GM18861 (cell line): Measurements from ENCODE around the gene OXCT1.
"Not testable (repeated sequence)": the region's sequence is repeated elsewhere in the genome, so short reads cannot be mapped to it uniquely, and the experiment has no call there.

Experiments used
- ATAC-seq: cut with Tn5 transposase; IDR thresholded peaks from one replicate; pipeline ENCODE4 v1.9.1; 2021; ENCODE audit not compliant: unreplicated experiment

OXCT1 gene

DNA sequence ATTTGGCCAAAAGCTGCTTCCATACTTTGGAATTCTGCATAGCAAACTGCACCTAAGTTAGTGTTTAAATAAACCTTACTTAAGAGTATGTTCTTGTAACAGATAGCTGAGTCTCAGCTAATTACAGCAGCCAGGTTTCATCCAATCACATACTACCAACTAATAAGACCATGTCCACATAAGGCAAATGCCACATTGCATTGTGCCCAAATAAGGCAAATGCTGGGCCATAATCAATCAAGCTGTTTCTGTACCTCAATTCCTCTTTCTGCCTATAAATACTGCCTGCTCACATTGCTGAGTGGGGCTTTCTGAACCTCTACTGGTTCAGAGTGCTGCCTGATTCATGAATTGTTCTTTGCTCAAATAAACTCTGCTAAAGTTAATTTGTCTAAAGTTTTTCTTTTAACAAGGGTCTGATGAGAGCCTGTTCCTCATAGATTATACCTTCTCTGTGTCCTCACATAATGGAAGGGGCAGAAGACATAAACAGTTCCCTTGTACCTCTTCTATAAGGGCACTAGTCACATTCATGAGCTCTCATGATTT, 4.4 kb upstream of the OXCT1 start:
- ATAC-seq: no peak

- no peak for ATAC-seq
These were observed 1.6 kb upstream of the OXCT1 start for GRCh38 chr5:41871852-41872251.

DNA sequence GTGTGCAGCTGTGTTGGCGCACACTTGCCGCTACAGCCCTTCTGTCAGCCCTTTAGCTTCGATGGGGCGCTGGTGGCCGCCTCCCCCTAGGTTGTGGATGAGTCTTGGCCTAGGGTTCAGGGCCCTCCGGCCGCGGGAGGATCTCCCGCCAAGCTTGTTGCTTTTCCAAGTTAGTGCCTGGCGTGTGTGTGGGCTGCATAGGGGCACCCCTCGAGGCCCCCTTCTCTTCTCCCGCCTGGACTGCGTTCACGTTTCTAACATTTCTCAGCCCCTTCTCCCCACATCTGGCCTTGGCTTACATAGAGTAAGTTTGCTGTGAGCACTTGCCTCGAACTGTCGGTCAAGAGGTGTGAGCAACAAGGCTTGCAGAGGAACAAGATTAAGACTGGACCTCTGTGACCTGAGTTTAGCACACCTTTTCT, 413 bp upstream of the OXCT1 start:
- ATAC-seq: no peak

GRCh38 chr5:41869151-41869723, 988 bp downstream of the OXCT1 start:
- ATAC-seq: no peak

DNA sequence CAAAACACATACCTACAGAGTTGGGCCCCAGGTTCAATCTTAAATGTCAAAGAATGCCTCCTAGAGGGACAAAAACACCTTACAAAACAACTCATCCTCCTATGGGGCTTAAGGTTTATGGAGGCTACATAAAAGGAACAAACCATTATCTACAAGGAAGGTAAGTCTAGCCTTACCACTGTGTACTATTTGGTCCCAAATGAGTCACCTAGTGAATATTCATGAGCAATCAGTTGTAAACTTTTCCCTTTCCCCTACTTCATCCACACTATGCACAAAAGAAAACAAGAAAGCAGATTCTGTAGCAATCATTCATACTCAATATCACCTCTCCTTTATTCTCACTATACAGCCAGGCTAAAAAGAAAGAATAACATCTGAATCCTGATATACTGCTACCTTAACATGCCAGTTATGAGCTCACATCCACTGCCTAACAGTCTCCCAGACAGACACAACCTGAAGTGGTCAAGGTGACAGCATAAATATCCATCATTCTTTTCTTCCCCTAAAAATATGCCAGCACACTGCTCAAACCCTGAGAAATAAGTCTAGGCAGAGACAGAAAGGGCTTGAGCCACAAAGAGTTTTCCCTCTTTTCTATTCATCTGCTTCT, 6.2 kb downstream of the OXCT1 start:
- peak; percentile 50 for ATAC-seq

DNA sequence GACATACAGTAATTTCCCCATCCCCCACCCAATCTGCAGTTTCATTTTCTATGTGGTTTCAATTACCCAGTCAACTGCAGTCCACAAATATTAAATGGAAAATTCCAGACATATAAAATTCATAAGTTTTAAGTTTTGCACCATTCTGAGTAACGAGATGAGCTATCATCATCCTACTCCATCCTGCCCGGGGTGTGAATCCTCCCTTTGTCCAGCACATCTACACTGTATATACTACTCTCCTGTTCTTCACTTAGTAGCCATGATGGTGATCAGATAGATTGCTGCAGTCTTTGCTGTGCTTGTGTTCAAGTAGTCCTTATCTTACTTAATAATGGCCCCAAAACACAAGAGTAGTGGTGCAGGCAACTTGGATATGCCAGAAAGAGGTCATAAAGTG, 11.3 kb downstream of the OXCT1 start:
- no peak for ATAC-seq

DNA sequence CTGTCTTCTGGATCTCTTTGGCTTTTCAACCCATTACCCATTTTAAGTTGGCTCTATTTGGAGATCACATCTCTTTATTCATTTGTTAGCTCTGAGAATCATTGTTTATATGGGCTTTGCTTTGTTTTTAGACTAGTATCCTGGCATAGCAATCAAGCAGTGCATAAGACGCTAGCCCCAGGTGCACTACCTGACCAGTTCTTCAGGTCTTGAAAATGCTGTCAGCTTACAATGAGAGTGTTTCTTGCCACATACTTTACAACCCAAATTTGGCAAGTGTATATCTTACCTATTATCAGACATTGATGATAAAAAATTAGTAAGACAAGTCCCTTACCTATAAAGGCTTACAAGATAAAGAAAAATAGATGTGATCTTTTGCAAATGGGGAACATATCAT, 12.2 kb downstream of the OXCT1 start:
- no peak for ATAC-seq

DNA sequence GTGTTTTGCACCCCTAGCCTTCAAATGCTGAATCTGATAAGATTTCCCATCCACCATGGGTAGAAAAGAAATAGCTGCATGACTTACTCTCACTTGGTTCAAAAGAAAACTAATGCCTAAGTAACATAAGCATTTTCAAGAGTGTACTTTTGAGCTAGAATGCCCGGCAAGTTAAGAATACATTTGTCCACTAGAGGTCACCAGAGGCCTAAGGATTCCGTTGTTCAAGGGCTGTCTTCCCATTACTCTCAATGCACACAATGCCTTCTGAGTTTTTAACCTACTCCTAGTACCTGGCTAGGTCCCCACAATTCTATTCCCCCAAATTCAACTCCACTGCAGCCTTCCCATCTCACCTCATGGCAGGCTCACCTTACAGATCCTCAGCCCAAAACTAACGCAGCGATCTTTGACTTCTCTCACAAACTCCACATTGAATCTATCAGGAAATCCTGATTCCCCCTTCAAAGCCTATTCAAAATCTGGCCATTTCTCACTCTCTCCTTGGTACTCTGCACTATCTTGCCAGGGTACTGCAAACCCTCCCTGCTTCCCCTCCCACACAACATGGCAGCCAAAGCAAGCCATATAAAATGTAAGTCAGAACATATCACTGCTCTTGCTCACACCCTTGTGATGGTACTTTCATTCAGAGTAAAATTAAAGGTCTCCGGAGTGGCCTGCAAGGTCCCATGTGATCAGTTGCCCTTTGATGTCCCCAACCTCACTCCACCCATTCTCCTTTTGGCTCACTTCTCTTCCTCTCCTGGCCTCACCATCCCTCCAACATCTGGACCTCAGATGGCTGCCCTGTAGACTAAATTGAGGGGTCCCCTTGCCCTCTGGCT, 13.4 kb downstream of the OXCT1 start:
- ATAC-seq: peak; percentile 89

- no peak for ATAC-seq
These were observed 17.9 kb downstream of the OXCT1 start for GRCh38 chr5:41852293-41852692.

DNA sequence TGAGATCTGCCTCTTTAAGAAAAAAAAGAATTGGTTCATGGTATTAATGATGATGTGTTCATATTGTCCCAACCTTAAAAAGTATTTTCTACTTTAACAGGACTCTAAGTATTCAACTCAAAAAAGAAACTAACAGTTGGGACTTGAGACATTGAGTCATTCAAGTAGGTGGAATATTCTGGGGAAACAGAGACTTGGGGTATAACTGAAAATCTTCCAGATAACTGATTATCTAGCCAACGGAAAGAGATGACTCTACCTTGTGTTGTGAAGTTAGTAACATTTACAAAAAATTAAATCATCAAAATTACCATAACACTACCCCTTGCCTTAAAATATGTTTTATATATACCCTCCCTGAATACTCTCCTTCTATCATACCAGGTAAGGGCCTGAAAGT, 19.1 kb downstream of the OXCT1 start:
- no peak for ATAC-seq

DNA sequence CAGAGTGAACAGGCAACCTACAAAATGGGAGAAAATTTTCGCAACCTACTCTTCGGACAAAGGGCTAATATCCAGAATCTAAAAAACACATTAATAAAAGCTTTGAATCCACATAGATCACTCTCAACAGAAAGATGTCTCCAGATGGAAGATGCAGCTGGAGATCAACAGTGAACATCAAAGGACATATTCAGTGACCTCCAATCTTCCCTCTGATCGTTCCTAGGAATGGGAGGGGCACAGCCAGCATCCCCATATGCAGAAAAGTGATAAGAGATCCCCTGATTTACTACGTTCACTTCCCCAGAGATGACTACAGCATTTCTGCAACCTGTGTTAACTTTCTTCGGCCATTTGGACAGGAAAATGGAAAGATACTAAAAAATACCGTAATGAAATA, 21.2 kb downstream of the OXCT1 start:
- no peak for ATAC-seq

DNA sequence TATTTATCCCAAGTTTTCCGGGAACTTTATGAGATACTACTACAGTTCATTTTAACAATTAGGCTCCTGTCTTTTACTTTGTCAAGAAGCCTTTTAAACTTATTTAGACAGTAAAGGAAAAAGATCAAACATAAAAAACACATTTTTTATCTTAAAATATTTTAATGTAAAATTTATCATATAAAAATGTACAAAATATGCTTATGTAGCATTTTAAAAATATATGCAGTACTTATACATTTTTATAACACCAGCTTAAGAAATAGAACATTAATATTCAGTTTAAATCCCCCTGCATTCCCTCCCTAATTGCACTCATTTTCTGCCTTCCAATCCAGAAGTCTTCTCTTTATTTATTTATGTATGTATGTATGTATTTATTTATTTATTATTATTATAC, 24.5 kb downstream of the OXCT1 start:
- ATAC-seq: not testable (repeated sequence)

DNA sequence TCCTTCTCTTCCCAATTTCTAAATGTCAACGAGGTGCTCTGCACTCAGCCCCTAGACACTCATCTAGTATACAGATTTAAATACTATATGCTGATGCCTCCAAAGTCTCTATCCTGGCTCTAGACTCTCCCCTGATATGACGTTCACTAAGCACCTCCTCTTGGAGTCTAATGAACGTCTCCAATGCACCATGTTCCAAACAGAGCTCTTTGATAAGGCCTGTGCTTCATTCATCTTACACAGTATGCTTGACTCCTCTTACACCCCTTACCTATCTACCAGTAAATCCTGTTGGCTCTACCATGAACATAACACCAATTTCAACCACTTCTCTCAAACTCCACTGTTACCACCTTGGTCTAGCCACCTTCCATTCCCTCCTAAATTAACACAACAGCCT, 25.7 kb downstream of the OXCT1 start:
- no peak for ATAC-seq

- ATAC-seq: no peak
These were observed 26.5 kb downstream of the OXCT1 start for GRCh38 chr5:41843456-41844370.

DNA sequence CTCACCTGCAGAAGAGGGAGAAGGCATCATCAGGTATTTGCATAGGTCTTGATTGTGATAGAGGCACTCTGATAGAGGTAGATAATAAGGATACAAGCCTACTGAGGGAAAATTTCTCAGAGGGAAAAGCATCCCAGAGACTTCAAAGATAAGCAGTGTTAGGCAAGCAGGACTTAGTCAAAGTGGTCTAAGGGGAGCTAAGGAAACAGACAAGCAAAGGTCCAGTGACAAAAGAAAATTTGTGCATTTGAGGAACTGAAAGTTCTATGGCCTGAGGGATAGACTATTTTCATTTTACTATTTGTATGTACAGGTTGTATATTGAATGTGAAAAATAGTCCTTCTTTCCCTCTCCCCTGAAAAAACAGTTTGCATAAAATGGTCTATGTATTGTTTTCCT, 27.4 kb downstream of the OXCT1 start:
- ATAC-seq: peak; percentile 90

DNA sequence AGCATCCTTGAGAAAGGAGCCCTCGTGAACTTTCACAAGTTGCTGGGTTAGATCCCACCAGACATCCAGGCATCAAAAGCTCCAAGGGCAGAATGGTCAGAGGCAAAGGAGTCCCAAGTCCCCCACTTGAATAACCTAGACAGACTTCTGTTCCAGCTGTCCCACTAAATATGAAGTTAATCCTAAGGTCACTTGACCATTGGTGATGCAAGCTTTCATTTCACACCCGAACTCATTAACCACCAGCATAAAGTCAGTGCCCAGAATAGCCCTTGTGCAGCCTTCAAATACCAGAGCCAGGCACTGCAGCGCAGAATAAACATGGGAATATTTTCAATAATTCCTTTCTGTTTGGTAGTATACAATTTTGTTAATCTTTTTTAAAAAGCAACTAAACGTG, 28.9 kb downstream of the OXCT1 start:
- no peak for ATAC-seq

DNA sequence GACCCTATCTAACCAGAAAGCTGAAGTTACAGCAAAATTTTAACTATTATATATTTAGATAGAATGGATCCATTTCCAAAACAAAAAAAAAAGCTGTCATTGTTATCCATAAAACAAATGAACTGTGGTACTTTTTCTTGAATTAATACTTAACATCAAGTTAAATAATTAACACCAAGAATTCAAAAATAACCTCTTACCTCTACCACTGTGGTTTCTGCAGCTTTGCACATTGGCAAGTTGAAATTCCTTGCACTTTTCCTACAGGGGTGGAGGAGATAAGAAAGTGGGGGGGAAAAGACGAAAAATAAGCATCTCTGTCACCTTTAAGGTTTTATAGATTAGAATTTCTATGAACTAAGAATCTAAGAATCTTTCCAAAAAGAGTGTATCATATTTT, 30.0 kb downstream of the OXCT1 start:
- no peak for ATAC-seq

DNA sequence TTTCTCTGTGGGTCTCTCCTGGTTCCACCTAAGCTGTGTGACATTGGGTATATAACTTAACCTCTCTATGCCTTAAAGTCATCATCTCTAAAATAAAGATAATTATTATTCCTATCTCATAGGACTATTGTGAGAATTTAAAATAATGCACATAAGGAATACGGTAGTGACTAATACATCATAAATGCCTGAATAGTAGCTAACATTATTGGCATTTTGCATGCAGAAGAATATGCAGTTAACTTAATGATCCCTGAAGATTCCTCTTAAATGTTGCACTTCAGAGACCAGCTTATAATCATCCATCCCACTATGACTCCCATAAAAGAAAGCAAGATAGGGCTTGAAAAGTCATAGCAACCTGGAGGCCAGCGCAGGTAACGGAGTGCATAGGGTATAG, 32.4 kb downstream of the OXCT1 start:
- ATAC-seq: no peak

DNA sequence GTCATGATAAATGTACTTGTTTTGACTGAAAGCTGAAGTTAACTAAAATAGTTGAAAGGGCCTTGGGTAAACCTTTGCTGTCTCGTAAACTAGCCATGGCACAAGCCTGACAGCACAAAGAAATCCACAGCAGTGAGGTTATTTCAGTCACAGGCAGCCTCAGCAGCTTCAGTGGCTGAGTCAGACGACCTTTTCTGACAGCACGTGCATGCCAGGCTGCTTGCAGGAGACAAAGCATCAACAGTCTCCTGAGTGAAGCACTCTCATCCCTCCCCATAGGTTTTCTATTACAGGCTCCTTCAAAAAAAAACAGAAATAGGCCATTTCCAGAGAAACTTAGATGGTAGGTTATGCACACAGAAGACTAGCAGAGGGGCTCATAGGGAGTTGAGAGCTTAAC, 34.6 kb downstream of the OXCT1 start:
- ATAC-seq: peak; percentile 54

DNA sequence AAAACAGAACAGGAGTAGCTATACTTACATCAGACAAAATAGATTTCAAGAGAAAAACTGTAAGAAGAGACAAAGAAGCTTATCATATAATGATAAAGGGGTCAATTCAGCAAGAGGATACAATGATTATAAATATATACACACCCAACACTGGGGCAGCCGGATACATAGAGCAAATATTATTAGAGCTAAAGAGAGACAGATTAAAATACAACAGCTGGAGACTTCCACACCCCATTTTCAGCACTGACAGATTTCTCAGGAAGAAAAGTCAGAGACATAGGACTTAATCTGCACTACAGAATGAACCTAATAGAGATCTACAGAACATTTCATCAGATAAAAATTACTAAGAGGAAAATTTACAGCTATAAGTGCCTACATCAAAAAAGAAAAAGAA, 35.7 kb downstream of the OXCT1 start:
- no peak for ATAC-seq

- ATAC-seq: no peak
These were observed 37.8 kb downstream of the OXCT1 start for GRCh38 chr5:41832430-41832829.
